ENCODE results near the gene ANKRD23. TPM values are rescaled to one million over a fixed set of nuclear protein-coding genes. Genes with fewer than 3 reads are reported as not detected.

The ANKRD23 gene
- total RNA-seq = 0.34 and 1.7 TPM in 2 replicates

GRCh38 chr2:96843538-96844268, at the start of gene ANKRD23:
ANKRD23 (minus strand) TSS chr2:96844021; CDS start chr2:96843992, 29 bp downstream.

GRCh38 chr2:96869822-96870625, 26.2 kb upstream of the ANKRD23 start, which contains the start of gene SEMA4C:
SEMA4C (minus strand) TSS chr2:96870080; CDS start chr2:96867886, 2,194 bp downstream.

GRCh38 chr2:96857667-96858372, 14.0 kb upstream of the ANKRD23 start, which contains the start of gene ANKRD39:
ANKRD39 (minus strand) TSS chr2:96858016; CDS start chr2:96857987, 29 bp downstream.

GRCh38 chr2:96816127-96816835, 27.5 kb downstream of the ANKRD23 start, which contains the start of gene CNNM3:
CNNM3 (plus strand) TSS chr2:96816268; CDS start chr2:96816278, 10 bp downstream.

Other genes starting within 250 kb of the ANKRD23 start
- gene KANSL3, start 205.7 kb downstream of the ANKRD23 start, total RNA-seq = 24.9 and 36.7 TPM in 2 replicates
- gene FER1L5, start 201.3 kb downstream of the ANKRD23 start, total RNA-seq = under 0.01 TPM in 2 replicates
- gene LMAN2L, start 104.0 kb downstream of the ANKRD23 start, total RNA-seq = 14.4 and 25.3 TPM in 2 replicates
- gene CNNM4, start 83.1 kb downstream of the ANKRD23 start, total RNA-seq = 6.2 and 13.0 TPM in 2 replicates
- 12.3 and 12.7 TPM in 2 replicates for gene CNNM3, start 27.8 kb downstream of the ANKRD23 start, total RNA-seq
- gene ANKRD39, start 14.0 kb upstream of the ANKRD23 start, total RNA-seq = 4.8 TPM in 2 replicates
- 10.3 and 17.4 TPM in 2 replicates for gene SEMA4C, start 26.1 kb upstream of the ANKRD23 start, total RNA-seq
- not detected in 2 replicates for gene FAM178B, start 142.6 kb upstream of the ANKRD23 start, total RNA-seq